PC-9 (cell line): ENCODE data around the gene MAP3K13. TPM values are rescaled to one million over a fixed set of nuclear protein-coding genes. Genes with fewer than 3 reads are reported as not detected.

Source experiments
- BruUV-seq: library from RNA; stranded (reverse); fragments of 400-500 nt; replicated peaks from 2 replicates; lab custom pipeline; 2021; lab: Mats Ljungman, UMichigan
- CTCF ChIA-PET: fragments of 300-600 bp; sonication (Branson Sonifier 250); formaldehyde crosslinking; loops from one replicate; lab custom pipeline; 2022; ENCODE audit warnings: antibody characterized with exemption; lab: Charles Lee
- POLR2A ChIA-PET: fragments of 300-600 bp; sonication (Branson Sonifier 250); formaldehyde crosslinking; loops from one replicate; lab custom pipeline; 2022; ENCODE audit warnings: antibody characterized with exemption; ENCODE audit not compliant: unreplicated experiment; lab: Charles Lee
- DNase-seq, 2 experiments: peaks; one replicate each; pipeline versions ENCODE4 v3.0.0 to v3.0.0-alpha.2; 2015 to 2022; ENCODE audit warnings: mixed read lengths in 1 of 2
- H2AFZ ChIP-seq: fragments of 200-600 bp; sonication (generic); 2 replicates; pipeline ENCODE4 v1.8.1; 2017; ENCODE audit warnings: antibody characterized with exemption
- H3F3A ChIP-seq: fragments of 200-600 bp; sonication (generic); 2 replicates; pipeline ENCODE4 v1.8.1; 2017; ENCODE audit warnings: antibody characterized with exemption, mild to moderate bottlenecking, low read depth; ENCODE audit not compliant: insufficient read depth
- H3K27ac ChIP-seq: fragments of 200-600 bp; sonication (generic); 2 replicates; pipeline ENCODE4 v1.6.1; 2016; ENCODE audit warnings: mixed run types
- H3K27me3 ChIP-seq: fragments of 200-600 bp; sonication (generic); 2 replicates; pipeline ENCODE4 v1.6.1; 2016; ENCODE audit warnings: low read depth, mixed run types; ENCODE audit not compliant: insufficient read depth
- H3K36me3 ChIP-seq: fragments of 200-600 bp; sonication (generic); 2 replicates; pipeline ENCODE4 v1.6.1; 2016; ENCODE audit warnings: low read depth, mixed run types
- H3K4me1 ChIP-seq: fragments of 200-600 bp; sonication (generic); replicated peaks from 2 replicates; pipeline ENCODE4 v1.6.1; 2016; ENCODE audit warnings: mixed run types; ENCODE audit not compliant: insufficient read depth
- H3K4me2 ChIP-seq: fragments of 200-600 bp; sonication (generic); 2 replicates; pipeline ENCODE4 v1.6.1; 2017; ENCODE audit warnings: mixed run types
- H3K4me3 ChIP-seq: fragments of 200-600 bp; sonication (generic); 2 replicates; pipeline ENCODE4 v1.6.1; 2016; ENCODE audit warnings: mixed run types
- H3K79me2 ChIP-seq: fragments of 200-600 bp; sonication (generic); 2 replicates; pipeline ENCODE4 v1.6.1; 2017; ENCODE audit warnings: low read depth, mixed run types
- H3K9me2 ChIP-seq: fragments of 200-600 bp; sonication (generic); 2 replicates; pipeline ENCODE4 v1.8.1; 2017; ENCODE audit warnings: mild to moderate bottlenecking; ENCODE audit not compliant: insufficient read depth
- H3K9me3 ChIP-seq: fragments of 200-600 bp; sonication (generic); 2 replicates; pipeline ENCODE4 v1.8.1; 2016; ENCODE audit warnings: low read depth; ENCODE audit not compliant: insufficient read depth
- H4K20me1 ChIP-seq: fragments of 200-600 bp; sonication (generic); 2 replicates; pipeline ENCODE4 v1.8.1; 2017; ENCODE audit not compliant: insufficient read depth
- EZH2 ChIP-seq: fragments of 200-600 bp; sonication (generic); IDR thresholded peaks from 2 replicates; pipeline ENCODE4 v1.8.0; 2017; ENCODE audit warnings: antibody characterized with exemption, low read depth
- intact Hi-C: fragments of 100-400 bp; cut with micrococcal nuclease; formaldehyde crosslinking; loops from one replicate; pipeline ENCODE4 v1.10.0; 2022; ENCODE audit not compliant: unreplicated experiment
- total RNA-seq: library from RNA; stranded (reverse); gene quantifications from 2 replicates; pipeline ENCODE4 v1.2.3, GENCODE V29; 2021
- TF ChIP-seq, protein P1 (sequence below): fragments of 200-600 bp; sonication (generic); conservative IDR thresholded peaks from 2 replicates; pipeline ENCODE4 v1.6.1; 2017; ENCODE audit warnings: mixed run types, antibody characterized with exemption, mild to moderate bottlenecking, moderate library complexity

The MAP3K13 gene
- total RNA-seq, 1 experiment from 2014 or later = 65.5 TPM

- no peak for TF ChIP-seq EZH2
- TF ChIP-seq, protein P1, sequence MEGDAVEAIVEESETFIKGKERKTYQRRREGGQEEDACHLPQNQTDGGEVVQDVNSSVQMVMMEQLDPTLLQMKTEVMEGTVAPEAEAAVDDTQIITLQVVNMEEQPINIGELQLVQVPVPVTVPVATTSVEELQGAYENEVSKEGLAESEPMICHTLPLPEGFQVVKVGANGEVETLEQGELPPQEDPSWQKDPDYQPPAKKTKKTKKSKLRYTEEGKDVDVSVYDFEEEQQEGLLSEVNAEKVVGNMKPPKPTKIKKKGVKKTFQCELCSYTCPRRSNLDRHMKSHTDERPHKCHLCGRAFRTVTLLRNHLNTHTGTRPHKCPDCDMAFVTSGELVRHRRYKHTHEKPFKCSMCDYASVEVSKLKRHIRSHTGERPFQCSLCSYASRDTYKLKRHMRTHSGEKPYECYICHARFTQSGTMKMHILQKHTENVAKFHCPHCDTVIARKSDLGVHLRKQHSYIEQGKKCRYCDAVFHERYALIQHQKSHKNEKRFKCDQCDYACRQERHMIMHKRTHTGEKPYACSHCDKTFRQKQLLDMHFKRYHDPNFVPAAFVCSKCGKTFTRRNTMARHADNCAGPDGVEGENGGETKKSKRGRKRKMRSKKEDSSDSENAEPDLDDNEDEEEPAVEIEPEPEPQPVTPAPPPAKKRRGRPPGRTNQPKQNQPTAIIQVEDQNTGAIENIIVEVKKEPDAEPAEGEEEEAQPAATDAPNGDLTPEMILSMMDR = no peak
- Histone ChIP-seq H3F3A (no peaks in the 10 kb centered on the region), H3K4me2 (no peak overlapping the region), H3K9me3 (no peaks in the 10 kb centered on the region), H3K4me1 (no peaks in the 10 kb centered on the region), H3K36me3 (no peaks in the 10 kb centered on the region), H3K9me2 (no peaks in the 10 kb centered on the region), H2AFZ (no peak overlapping the region), H4K20me1 (no peaks in the 10 kb centered on the region), H3K27me3 (no peaks in the 10 kb centered on the region), H3K27ac (no peak overlapping the region), H3K4me3 (no peak overlapping the region), H3K79me2 (no peaks in the 10 kb centered on the region)
- CTCF ChIA-PET = no interaction called here
- no peak for DNase-seq
- BruUV-seq = no TSS peak
- POLR2A ChIA-PET = no interaction called here
- intact Hi-C loops = no loop called here
Observed at GRCh38 chr3:185477316-185477715, 114.4 kb downstream of the MAP3K13 start.

DNA sequence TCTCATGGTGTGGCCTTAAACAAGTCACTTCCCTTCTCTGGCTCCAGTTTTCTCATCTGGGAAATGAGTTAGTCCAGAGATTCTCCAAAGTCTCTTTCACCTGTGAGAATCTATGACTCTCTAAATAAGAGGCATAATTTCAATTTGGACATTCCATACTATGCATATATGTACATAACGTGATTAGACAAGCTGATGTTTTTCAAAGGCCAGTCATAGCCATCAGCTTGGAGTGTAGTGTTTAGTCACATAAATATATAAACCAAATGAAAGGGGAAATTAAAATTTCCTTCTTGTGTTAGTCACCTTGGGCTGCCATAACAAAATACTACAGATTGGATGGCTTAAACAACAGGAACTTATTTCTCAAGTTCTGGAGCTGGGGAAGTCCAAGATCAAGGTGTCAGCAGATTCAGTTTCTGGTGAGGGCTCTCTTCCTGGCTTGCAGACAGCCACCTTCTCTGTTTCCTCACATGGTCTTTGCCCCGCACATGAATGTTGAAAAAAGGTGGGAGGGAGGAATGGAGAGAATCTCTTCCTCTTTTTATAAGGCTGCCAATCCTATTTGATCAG is 116.5 kb downstream of the MAP3K13 start:
- Histone ChIP-seq H2AFZ (no peak overlapping the region), H3K4me2 (no peak overlapping the region), H3K27me3 (no peaks in the 10 kb centered on the region), H3K9me3 (no peaks in the 10 kb centered on the region), H4K20me1 (no peaks in the 10 kb centered on the region), H3K79me2 (no peaks in the 10 kb centered on the region), H3K9me2 (no peaks in the 10 kb centered on the region), H3K4me3 (no peak overlapping the region), H3K4me1 (no peaks in the 10 kb centered on the region), H3K36me3 (peaks cover 4% of the 10 kb centered on the region; the same call in 1 of the 2 replicates), H3K27ac (no peak overlapping the region), H3F3A (no peaks in the 10 kb centered on the region)
- no peak for DNase-seq
- intact Hi-C loops = no loop called here
- TF ChIP-seq EZH2 = no peak
- TF ChIP-seq, protein P1 = no peak
- no TSS peak for BruUV-seq
- ChIA-PET CTCF (interaction anchor here (0.6 kb wide), 1 partner anchor 57 kb away, joined by 3 read pairs; no protein-coding TSS in a partner anchor), POLR2A (interaction anchor here (0.8 kb wide), 1 partner anchor 267 kb away, joined by 17 read pairs; no protein-coding TSS in a partner anchor)

- ChIA-PET POLR2A (interaction anchor here (0.8 kb wide), 1 partner anchor 78 kb away, joined by 4 read pairs; no protein-coding TSS in a partner anchor), CTCF (no interaction called here)
- no TSS peak for BruUV-seq
- no peak for DNase-seq
- H3K9me2 ChIP-seq = no peaks in the 10 kb centered on the region
- no peaks in the 10 kb centered on the region for H3K4me1 ChIP-seq
- no peak overlapping the region for H3K27ac ChIP-seq
- H3K4me3 ChIP-seq = no peak overlapping the region
- H3K9me3 ChIP-seq = no peaks in the 10 kb centered on the region
- H3K79me2 ChIP-seq = no peaks in the 10 kb centered on the region
- intact Hi-C loops = no loop called here
- no peak overlapping the region for H3K4me2 ChIP-seq
- no peak overlapping the region for H2AFZ ChIP-seq
- TF ChIP-seq, protein P1 = no peak
- no peak for TF ChIP-seq EZH2
- no peaks in the 10 kb centered on the region for H4K20me1 ChIP-seq
- H3F3A ChIP-seq = peaks cover 3% of the 10 kb centered on the region; the same call in 1 of the 2 replicates
- no peaks in the 10 kb centered on the region for H3K27me3 ChIP-seq
- H3K36me3 ChIP-seq = peaks cover 12% of the 10 kb centered on the region; the same call in 1 of the 2 replicates
Observed at GRCh38 chr3:185484296-185484695, 121.4 kb downstream of the MAP3K13 start.
